GM12878 (cell line): ENCODE results near the gene CHRM5.

ENCODE experiments used
- EP300 ChIP-seq, 2 experiments: fragments of 150-350 bp in 1 of 2; IDR thresholded peaks; 2 replicates each; pipeline ENCODE4 v1.6.1; 2011 to 2012; ENCODE audit warnings: low read depth in 2 of 2, low read length in 2 of 2, borderline replicate concordance in 1 of 2, improper control_type of control experiment in 1 of 2, inconsistent platforms in 1 of 2; ENCODE audit not compliant: control insufficient read depth in 1 of 2
- KDM1A ChIP-seq: fragments of 200-600 bp; sonication (generic); IDR thresholded peaks from 2 replicates; pipeline ENCODE4 v1.6.1; 2016; ENCODE audit warnings: borderline replicate concordance
- KLF5 ChIP-seq: fragments of 450-650 bp; IDR thresholded peaks from 2 replicates; pipeline ENCODE4 v1.6.1; 2014; ENCODE audit warnings: mild to moderate bottlenecking; ENCODE audit not compliant: partially characterized antibody
- TARDBP ChIP-seq: IDR thresholded peaks from 2 replicates; pipeline ENCODE4 v1.6.1; 2016; ENCODE audit warnings: borderline replicate concordance
- ZNF274 ChIP-seq: IDR thresholded peaks from one replicate; pipeline ENCODE4 v1.8.0; 2011; ENCODE audit not compliant: insufficient read length, insufficient read depth
- TF ChIP-seq, protein P1 (sequence below), 3 experiments: IDR thresholded peaks in 2 of 3; conservative IDR thresholded peaks in 1 of 3; 2 replicates each; pipeline ENCODE4 v1.5.1; 2011; ENCODE audit warnings: low read depth in 3 of 3, low read length in 3 of 3, mild to moderate bottlenecking in 3 of 3, control low read depth in 2 of 3, moderate library complexity in 2 of 3, inconsistent platforms in 1 of 3, mixed read lengths in 1 of 3; ENCODE audit not compliant: control insufficient read depth in 2 of 3, insufficient read depth in 1 of 3; ENCODE audit errors: extremely low read depth in 1 of 3

DNA sequence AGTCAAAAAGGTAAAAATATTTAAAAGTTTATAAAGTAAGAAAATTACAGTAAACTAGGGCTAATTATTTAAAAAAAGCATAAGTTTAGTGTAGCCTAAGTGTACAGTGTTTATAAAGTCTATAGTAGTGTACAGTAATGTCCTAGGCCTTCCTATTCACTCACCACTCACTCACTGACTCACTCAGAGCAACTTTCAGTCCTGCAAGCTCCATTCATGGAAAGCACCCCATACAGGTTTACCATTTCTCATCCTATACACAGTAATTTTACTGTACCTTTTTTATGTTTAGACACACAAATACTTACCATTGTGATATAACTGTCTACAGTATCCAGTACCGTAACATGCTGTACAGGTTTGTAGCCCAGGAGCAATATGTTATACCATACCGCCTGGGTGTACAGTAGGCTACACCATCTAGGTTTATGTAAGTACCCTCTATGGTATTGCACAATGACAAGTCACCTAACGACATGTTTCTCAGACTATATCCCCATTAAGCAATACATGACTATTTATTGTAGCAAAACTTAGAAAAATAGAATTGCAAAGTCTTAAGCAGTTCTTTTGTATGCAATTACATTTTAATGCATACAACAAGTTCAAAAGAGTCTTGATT, 51.2 kb downstream of the CHRM5 start:
- TF ChIP-seq KLF5, result no peak
- TF ChIP-seq EP300 (IDR thresholded peaks at IDR 0.05; ENCODE audit: borderline replicate concordance in 1 of 2, control insufficient read depth in 1 of 2, low read depth in 2 of 2, low read length in 2 of 2), result no peak
- TF ChIP-seq, protein P1, sequence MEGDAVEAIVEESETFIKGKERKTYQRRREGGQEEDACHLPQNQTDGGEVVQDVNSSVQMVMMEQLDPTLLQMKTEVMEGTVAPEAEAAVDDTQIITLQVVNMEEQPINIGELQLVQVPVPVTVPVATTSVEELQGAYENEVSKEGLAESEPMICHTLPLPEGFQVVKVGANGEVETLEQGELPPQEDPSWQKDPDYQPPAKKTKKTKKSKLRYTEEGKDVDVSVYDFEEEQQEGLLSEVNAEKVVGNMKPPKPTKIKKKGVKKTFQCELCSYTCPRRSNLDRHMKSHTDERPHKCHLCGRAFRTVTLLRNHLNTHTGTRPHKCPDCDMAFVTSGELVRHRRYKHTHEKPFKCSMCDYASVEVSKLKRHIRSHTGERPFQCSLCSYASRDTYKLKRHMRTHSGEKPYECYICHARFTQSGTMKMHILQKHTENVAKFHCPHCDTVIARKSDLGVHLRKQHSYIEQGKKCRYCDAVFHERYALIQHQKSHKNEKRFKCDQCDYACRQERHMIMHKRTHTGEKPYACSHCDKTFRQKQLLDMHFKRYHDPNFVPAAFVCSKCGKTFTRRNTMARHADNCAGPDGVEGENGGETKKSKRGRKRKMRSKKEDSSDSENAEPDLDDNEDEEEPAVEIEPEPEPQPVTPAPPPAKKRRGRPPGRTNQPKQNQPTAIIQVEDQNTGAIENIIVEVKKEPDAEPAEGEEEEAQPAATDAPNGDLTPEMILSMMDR (IDR thresholded peaks at IDR 0.05 in 2 of 3, conservative IDR thresholded peaks at IDR 0.05 in 1 of 3; ENCODE audit: control insufficient read depth in 2 of 3, extremely low read depth in 1 of 3, insufficient read depth in 1 of 3, low read depth in 3 of 3, low read length in 3 of 3), result no peak
- TF ChIP-seq ZNF274, result no peak
- TF ChIP-seq KDM1A, result no peak
- TF ChIP-seq TARDBP, result no peak
